ENCODE measurements around the gene ZDHHC18.

- no peak for TF ChIP-seq CTCF (IDR thresholded peaks at IDR 0.05)
- no peak for TF ChIP-seq POLR2A (IDR thresholded peaks at IDR 0.05)
Observed at GRCh38 chr1:26897351-26897750, 70.9 kb downstream of the ZDHHC18 start.

Measured in lower leg skin (tissue), 3 donors.